Endothelial cell of umbilical vein (primary cell): Measurements from ENCODE around the gene SEC24C. TPM values are rescaled to one million over a fixed set of nuclear protein-coding genes. Genes with fewer than 3 reads are reported as not detected.

Source experiments
- BruUV-seq: library from RNA; stranded (reverse); fragments of 400-500 nt; replicated peaks from 2 replicates; lab custom pipeline; 2021; lab: Mats Ljungman, UMichigan
- CTCF ChIA-PET: fragments of 300-600, 350-600 bp; sonication (Branson Sonifier 250); formaldehyde crosslinking; loops from one replicate; lab custom pipeline; 2021; ENCODE audit warnings: antibody characterized with exemption, inconsistent platforms; lab: Charles Lee
- POLR2A ChIA-PET: fragments of 300-600, 350-600 bp; sonication (Branson Sonifier 250); formaldehyde crosslinking; loops from one replicate; lab custom pipeline; 2021; ENCODE audit warnings: antibody characterized with exemption, inconsistent platforms; lab: Charles Lee
- DNase-seq: peaks from one replicate; pipeline ENCODE4 v3.0.0-alpha.2; 2011; ENCODE audit warnings: low read depth, low spot score
- FAIRE-seq: peaks from 2 replicates; lab custom pipeline; 2011; peaks lifted over from hg19 to GRCh38; lab: Jason Lieb, UNC
- H2AFZ ChIP-seq: 2 replicates; pipeline ENCODE4 v1.6.0; 2012; ENCODE audit warnings: low read depth, low read length, control low read depth, inconsistent platforms
- H3K27ac ChIP-seq: 2 replicates; pipeline ENCODE4 v1.5.1; 2011; ENCODE audit warnings: low read depth, mild to moderate bottlenecking, control low read depth, low read length, moderate library complexity; ENCODE audit not compliant: insufficient read depth
- H3K27me3 ChIP-seq, 2 experiments: 2 replicates each; pipeline versions ENCODE4 v1.6.0 to v1.6.1; 2011; ENCODE audit warnings: low read length in 2 of 2, mixed read lengths in 1 of 2; ENCODE audit not compliant: control insufficient read depth in 2 of 2, insufficient read depth in 2 of 2
- H3K36me3 ChIP-seq, 2 experiments: 2 replicates in 1 of 2; 3 replicates in 1 of 2; pipeline ENCODE4 v1.5.1; 2011; ENCODE audit warnings: low read length in 2 of 2, mild to moderate bottlenecking in 1 of 2, moderate library complexity in 1 of 2; ENCODE audit not compliant: control insufficient read depth in 2 of 2, insufficient read depth in 2 of 2; ENCODE audit errors: extremely low read depth in 1 of 2
- H3K4me1 ChIP-seq: 3 replicates; pipeline ENCODE4 v1.5.1; 2011; ENCODE audit warnings: mild to moderate bottlenecking, low read length; ENCODE audit not compliant: control insufficient read depth, insufficient read depth; ENCODE audit errors: extremely low read depth
- H3K4me2 ChIP-seq: 2 replicates; pipeline ENCODE4 v1.6.1; 2011; ENCODE audit warnings: low read length, control low read depth, mixed read lengths; ENCODE audit not compliant: insufficient read depth
- H3K4me3 ChIP-seq, 3 experiments: fragments of 200-600 bp in 1 of 3; sonication (generic), shearing (Covaris generic) in 1 of 3; replicated peaks in 1 of 3; 2 replicates each; pipeline ENCODE4 v1.5.1; 2011 to 2016; ENCODE audit warnings: control low read depth in 3 of 3, low read length in 3 of 3, mild to moderate bottlenecking in 2 of 3, inconsistent platforms in 1 of 3, low read depth in 1 of 3, moderate library complexity in 1 of 3; ENCODE audit not compliant: insufficient read depth in 1 of 3
- H3K79me2 ChIP-seq: 2 replicates; pipeline ENCODE4 v1.6.0; 2012; ENCODE audit warnings: low read length, inconsistent platforms; ENCODE audit not compliant: control insufficient read depth, insufficient read depth
- H3K9ac ChIP-seq: replicated peaks from 2 replicates; pipeline ENCODE3; 2011; ENCODE audit warnings: low read length, control low read depth; ENCODE audit not compliant: insufficient read depth; ENCODE audit errors: extremely low read depth
- H3K9me1 ChIP-seq: replicated peaks from 3 replicates; pipeline ENCODE4 v1.6.0; 2011; ENCODE audit warnings: mild to moderate bottlenecking, low read length; ENCODE audit not compliant: control insufficient read depth, insufficient read depth; ENCODE audit errors: extremely low read depth
- H3K9me3 ChIP-seq: replicated peaks from 2 replicates; pipeline ENCODE4 v1.5.1; 2012; ENCODE audit warnings: low read length, inconsistent platforms; ENCODE audit not compliant: control insufficient read depth, insufficient read depth
- H4K20me1 ChIP-seq: replicated peaks from 2 replicates; pipeline ENCODE3; 2011; ENCODE audit warnings: mild to moderate bottlenecking, low read length; ENCODE audit not compliant: control insufficient read depth, insufficient read depth; ENCODE audit errors: extremely low read depth
- CTCF ChIP-seq, 2 donors: IDR thresholded peaks; 1 replicate in 1 of 2; 2 replicates in 1 of 2; pipeline ENCODE4 v1.5.1; 2011; ENCODE audit warnings: low read length in 2 of 2, mild to moderate bottlenecking in 2 of 2, moderate library complexity in 2 of 2, control low read depth in 1 of 2, inconsistent platforms in 1 of 2, low read depth in 1 of 2; ENCODE audit not compliant: insufficient read depth in 1 of 2; ENCODE audit errors: extremely low read depth in 1 of 2
- EZH2 ChIP-seq: IDR thresholded peaks from 2 replicates; pipeline ENCODE4 v1.6.1; 2012; ENCODE audit warnings: borderline replicate concordance, low read depth, mild to moderate bottlenecking, moderate library complexity, low read length, inconsistent platforms; ENCODE audit not compliant: severe bottlenecking
- GATA2 ChIP-seq: IDR thresholded peaks from 2 replicates; pipeline ENCODE4 v1.7.0; 2011; ENCODE audit warnings: low read depth, mild to moderate bottlenecking, moderate library complexity, mixed read lengths, low read length; ENCODE audit not compliant: insufficient read length, insufficient read depth
- JUN ChIP-seq: IDR thresholded peaks from 2 replicates; pipeline ENCODE4 v1.6.1; 2011; ENCODE audit warnings: borderline replicate concordance, low read depth; ENCODE audit not compliant: insufficient read length, insufficient read depth
- MAX ChIP-seq: IDR thresholded peaks from 2 replicates; pipeline ENCODE4 v1.6.1; 2011; ENCODE audit not compliant: insufficient read depth, insufficient read length
- MYC ChIP-seq: IDR thresholded peaks from one replicate; pipeline ENCODE4 v1.6.1; 2011; ENCODE audit warnings: mild to moderate bottlenecking, low read depth, low read length
- POLR2A ChIP-seq: IDR thresholded peaks from 2 replicates; pipeline ENCODE4 v1.6.1; 2012; ENCODE audit warnings: low read depth, mild to moderate bottlenecking, control low read depth, low read length
- dilution Hi-C: fragments of 300-500 bp; cut with MboI; formaldehyde crosslinking; loops from one replicate; pipeline ENCODE4 v1.15.0; 2019; ENCODE audit warnings: low sequenced_read_pairs; ENCODE audit not compliant: extremely low pct_ligation_motif_present
- intact Hi-C: fragments of 100-400 bp; cut with micrococcal nuclease; formaldehyde crosslinking; loops from one replicate; pipeline ENCODE4 v1.10.0; 2022
- polyA plus RNA-seq, 4 experiments: library from polyadenylated mRNA; depleted of rRNA in 3 of 4; stranded (reverse) in 3 of 4; unstranded in 1 of 4; fragments of >200 nt; gene quantifications; 2 replicates each; pipeline versions ENCODE4 v1.2.1 to v1.2.3, GENCODE V29; 2011 to 2012; ENCODE audit warnings: missing spikeins in 1 of 4
- total RNA-seq: library from RNA; stranded (reverse); gene quantifications from 2 replicates; pipeline ENCODE4 v1.2.3, GENCODE V29; 2021

The SEC24C gene
- total and polyA plus RNA-seq, 2 donors (not counting 3 experiments of a cell fraction or from before 2014, with no cell fraction given): 95.5 to 108 TPM

- Histone ChIP-seq H3K4me1 (peaks cover 39% of the 10 kb centered on the region), H3K9ac (no peak overlapping the region), H3K27ac (peak overlapping the region; percentile 78), H3K4me3 (no peak overlapping the region), H3K27me3 (no peaks in the 10 kb centered on the region), H3K4me2 (no peak overlapping the region), H3K9me1 (no peaks in the 10 kb centered on the region), H4K20me1 (no peaks in the 10 kb centered on the region), H3K36me3 (peaks cover 8 to 10% of the 10 kb centered on the region in 2 experiments), H3K9me3 (no peaks in the 10 kb centered on the region), H3K79me2 (no peaks in the 10 kb centered on the region), H2AFZ (no peak overlapping the region)
- POLR2A ChIA-PET: no interaction called here
- CTCF ChIA-PET: interaction anchor here (0.7 kb wide), 1 partner anchor 62 kb away, joined by 3 read pairs; no protein-coding TSS in a partner anchor
- dilution Hi-C loops (no loop called here), intact Hi-C loops (no loop called here)
- peak; percentile 57 for FAIRE-seq
- no TSS peak for BruUV-seq
- DNase-seq: no peak
- TF ChIP-seq MYC (no peak), GATA2 (peak; percentile 45)
These were observed 73.0 kb downstream of the SEC24C start for GRCh38 chr10:73816917-73817729.

- Histone ChIP-seq H3K9me3 (no peaks in the 10 kb centered on the region), H2AFZ (no peak overlapping the region), H3K4me3 (no peak overlapping the region), H3K36me3 (peaks cover 6 to 10% of the 10 kb centered on the region in 2 experiments), H3K9me1 (no peaks in the 10 kb centered on the region), H3K27ac (no peak overlapping the region), H3K79me2 (no peaks in the 10 kb centered on the region), H3K27me3 (no peaks in the 10 kb centered on the region), H3K4me1 (peaks cover 39% of the 10 kb centered on the region), H3K9ac (no peak overlapping the region), H4K20me1 (no peaks in the 10 kb centered on the region), H3K4me2 (no peak overlapping the region)
- ChIA-PET CTCF (interaction anchor here (1.3 kb wide), 1 partner anchor 50 kb away, joined by 5 read pairs; no protein-coding TSS in a partner anchor), POLR2A (no interaction called here)
- TF ChIP-seq MYC (no peak), POLR2A (no peak), JUN (no peak), CTCF (IDR thresholded peaks at IDR 0.05; ENCODE audit: extremely low read depth in 1 of 2, insufficient read depth in 1 of 2, low read depth in 1 of 2, low read length in 2 of 2) (no peak), MAX (no peak), GATA2 (no peak), EZH2 (no peak)
- intact Hi-C loops: no loop called here
- dilution Hi-C loops: no loop called here
- no peak for DNase-seq
- FAIRE-seq: no peak
- no TSS peak for BruUV-seq
These were observed 73.7 kb downstream of the SEC24C start for GRCh38 chr10:73817826-73818225.
